Kidney (tissue), 14 donors: Measurements from ENCODE around the gene PNLIPRP2. TPM values are rescaled to one million over a fixed set of nuclear protein-coding genes. Genes with fewer than 3 reads are reported as not detected.

Experiments
- DNase-seq, 5 donors: peaks; one replicate each; pipeline ENCODE4 v3.0.0-alpha.2; 2013 to 2020
- FAIRE-seq: peaks from 2 replicates; lab custom pipeline; 2012; peaks lifted over from hg19 to GRCh38; lab: Jason Lieb, UNC
- H3K27ac ChIP-seq, 2 donors: one replicate each; pipeline ENCODE4 v1.7.0; 2013; ENCODE audit warnings: low read depth in 2 of 2, low read length in 2 of 2, inconsistent platforms in 1 of 2
- H3K27me3 ChIP-seq: one replicate; pipeline ENCODE4 v1.7.1; 2013; ENCODE audit warnings: low read length, inconsistent platforms; ENCODE audit not compliant: control insufficient read depth, insufficient read depth
- H3K36me3 ChIP-seq, 3 donors: one replicate each; pipeline versions ENCODE4 v1.7.0 to v1.7.1; 2013; ENCODE audit warnings: low read length in 3 of 3, control low read depth in 1 of 3, inconsistent platforms in 1 of 3; ENCODE audit not compliant: insufficient read depth in 3 of 3, control insufficient read depth in 2 of 3
- H3K4me1 ChIP-seq, 3 donors: one replicate each; pipeline versions ENCODE4 v1.7.0 to v1.7.1; 2013; ENCODE audit warnings: low read length in 3 of 3, inconsistent platforms in 1 of 3, low read depth in 1 of 3; ENCODE audit not compliant: control insufficient read depth in 2 of 3, insufficient read depth in 2 of 3
- H3K4me3 ChIP-seq, 3 donors: one replicate each; pipeline versions ENCODE4 v1.7.0 to v1.8.1; 2013; ENCODE audit warnings: low read length in 3 of 3, control low read depth in 1 of 3, inconsistent platforms in 1 of 3
- H3K9ac ChIP-seq, 3 donors: one replicate each; pipeline versions ENCODE4 v1.7.0 to v1.7.1; 2013; ENCODE audit warnings: low read length in 3 of 3, control low read depth in 1 of 3, inconsistent platforms in 1 of 3
- H3K9me3 ChIP-seq, 3 donors: one replicate each; pipeline versions ENCODE4 v1.7.0 to v1.7.1; 2013; ENCODE audit warnings: low read length in 3 of 3, control low read depth in 1 of 3, inconsistent platforms in 1 of 3; ENCODE audit not compliant: control insufficient read depth in 2 of 3, insufficient read depth in 1 of 3
- CTCF ChIP-seq: IDR thresholded peaks from 3 replicates; pipeline ENCODE4 v1.5.1; 2012; ENCODE audit warnings: mild to moderate bottlenecking, moderate library complexity, borderline replicate concordance; ENCODE audit not compliant: insufficient read depth; ENCODE audit errors: extremely low read depth
- intact Hi-C: fragments of 100-400 bp; cut with DNase I; formaldehyde crosslinking; loops from one replicate; pipeline ENCODE4 v1.11.1; 2022
- polyA plus RNA-seq: library from polyadenylated mRNA; stranded (reverse); fragments of 350-450 nt; fragmentation: Illumina TruSeq; extraction: RNeasy Lipid Tissue Mini Kit (QIAGEN cat#74804); gene quantifications from one replicate; pipeline ENCODE4 v1.2.3, GENCODE V29; 2014; ENCODE audit warnings: low read depth, low replicate concordance; ENCODE audit not compliant: insufficient read depth
- total RNA-seq: library from RNA; stranded (reverse); fragmentation: NEBNext Ultra II Directional; extraction: Animal tissue kit (Norgen Biotek cat#: 25700); gene quantifications from one replicate; pipeline ENCODE4 v1.2.1, GENCODE V29; 2021
- donor health status: control.
- donor health status: control.
- donor health status: control.
- donor health status: control.
- donor health status: control.
- donor health status: DM: yes; HTN: yes; CAD: no.
- donor health status: Normal renal cell carcinoma (clear cell type).

PNLIPRP2 gene
- total and polyA plus RNA-seq, 2 donors from 2014 or later = not detected

- Histone ChIP-seq H3K27me3 (no peaks in the 10 kb centered on the region), H3K4me1 (no peaks in the 10 kb centered on the region), H3K36me3 (peaks cover 2 to 14% (median 7%) of the 10 kb centered on the region in 3 donors), H3K9ac (no peak overlapping the region), H3K9me3 (no peaks in the 10 kb centered on the region), H3K4me3 (no peak overlapping the region), H3K27ac (no peak overlapping the region)
- DNase-seq = no peak
- intact Hi-C loops = no loop called here
- no peak for FAIRE-seq
- TF ChIP-seq CTCF = no peak
These were observed 52.1 kb downstream of the PNLIPRP2 start for GRCh38 chr10:116672891-116673290.

GRCh38 chr10:116673866-116674265 lies 53.1 kb downstream of the PNLIPRP2 start:
- no peak overlapping the region for H3K9ac ChIP-seq
- no peak overlapping the region for H3K27ac ChIP-seq
- peaks cover 2 to 14% (median 7%) of the 10 kb centered on the region in 3 donors for H3K36me3 ChIP-seq
- DNase-seq (no peak), FAIRE-seq (no peak)
- intact Hi-C loops = no loop called here
- H3K4me3 ChIP-seq = no peak overlapping the region
- no peak for TF ChIP-seq CTCF
- H3K9me3 ChIP-seq = no peaks in the 10 kb centered on the region
- H3K27me3 ChIP-seq = no peaks in the 10 kb centered on the region
- H3K4me1 ChIP-seq = no peaks in the 10 kb centered on the region

GRCh38 chr10:116674901-116675423 lies 54.2 kb downstream of the PNLIPRP2 start:
- no peak overlapping the region for H3K9ac ChIP-seq
- H3K27me3 ChIP-seq = no peaks in the 10 kb centered on the region
- H3K9me3 ChIP-seq = no peaks in the 10 kb centered on the region
- H3K4me1 ChIP-seq = no peaks in the 10 kb centered on the region
- peaks cover 2 to 14% (median 7%) of the 10 kb centered on the region in 3 donors for H3K36me3 ChIP-seq
- FAIRE-seq (no peak), DNase-seq (no peak)
- H3K4me3 ChIP-seq = no peak overlapping the region
- H3K27ac ChIP-seq = no peak overlapping the region
- intact Hi-C loops = no loop called here
- no peak for TF ChIP-seq CTCF

- Histone ChIP-seq H3K9ac (no peak overlapping the region), H3K4me3 (no peak overlapping the region), H3K27ac (no peak overlapping the region), H3K27me3 (no peaks in the 10 kb centered on the region), H3K4me1 (no peaks in the 10 kb centered on the region), H3K9me3 (no peaks in the 10 kb centered on the region), H3K36me3 (peaks cover 2 to 14% (median 8%) of the 10 kb centered on the region in 3 donors)
- intact Hi-C loops = no loop called here
- no peak for TF ChIP-seq CTCF
- DNase-seq (no peak), FAIRE-seq (no peak)
These were observed 55.4 kb downstream of the PNLIPRP2 start for GRCh38 chr10:116676118-116676517.
